ENCODE results near the gene RNF217.

DNA sequence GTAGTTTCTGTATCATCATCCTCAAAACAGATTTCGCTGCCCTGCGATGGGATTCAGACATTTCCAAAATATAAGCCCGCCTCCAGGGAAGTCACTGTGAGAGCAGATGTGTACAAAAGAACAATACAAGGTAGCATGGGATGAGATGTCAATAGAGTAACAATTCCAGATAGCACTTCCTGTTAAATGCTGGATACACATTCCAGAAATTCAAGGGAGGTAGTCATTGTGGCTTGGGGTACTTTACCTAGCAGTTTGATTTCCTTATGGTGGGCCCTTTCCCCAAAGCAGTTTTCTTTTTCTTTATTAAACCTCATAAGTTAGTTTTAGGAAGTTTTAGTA, 2.5 kb downstream of the RNF217 start:
- TF ChIP-seq, protein P1, sequence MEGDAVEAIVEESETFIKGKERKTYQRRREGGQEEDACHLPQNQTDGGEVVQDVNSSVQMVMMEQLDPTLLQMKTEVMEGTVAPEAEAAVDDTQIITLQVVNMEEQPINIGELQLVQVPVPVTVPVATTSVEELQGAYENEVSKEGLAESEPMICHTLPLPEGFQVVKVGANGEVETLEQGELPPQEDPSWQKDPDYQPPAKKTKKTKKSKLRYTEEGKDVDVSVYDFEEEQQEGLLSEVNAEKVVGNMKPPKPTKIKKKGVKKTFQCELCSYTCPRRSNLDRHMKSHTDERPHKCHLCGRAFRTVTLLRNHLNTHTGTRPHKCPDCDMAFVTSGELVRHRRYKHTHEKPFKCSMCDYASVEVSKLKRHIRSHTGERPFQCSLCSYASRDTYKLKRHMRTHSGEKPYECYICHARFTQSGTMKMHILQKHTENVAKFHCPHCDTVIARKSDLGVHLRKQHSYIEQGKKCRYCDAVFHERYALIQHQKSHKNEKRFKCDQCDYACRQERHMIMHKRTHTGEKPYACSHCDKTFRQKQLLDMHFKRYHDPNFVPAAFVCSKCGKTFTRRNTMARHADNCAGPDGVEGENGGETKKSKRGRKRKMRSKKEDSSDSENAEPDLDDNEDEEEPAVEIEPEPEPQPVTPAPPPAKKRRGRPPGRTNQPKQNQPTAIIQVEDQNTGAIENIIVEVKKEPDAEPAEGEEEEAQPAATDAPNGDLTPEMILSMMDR (optimal IDR thresholded peaks at IDR 0.05 in 1 of 3, IDR thresholded peaks at IDR 0.05 in 1 of 3, conservative IDR thresholded peaks at IDR 0.05 in 1 of 3; ENCODE audit: extremely low read depth in 1 of 3, insufficient read depth in 2 of 3, low read length in 3 of 3) = no peak
- no peak for TF ChIP-seq EZH2 (IDR thresholded peaks at IDR 0.05; ENCODE audit: low read length)
